UCSD-AML1 (cell line): ENCODE measurements around the gene SPOCK1.

ENCODE experiments used
- DNase-seq: peaks from one replicate; lab custom pipeline; 2025; ENCODE audit not compliant: unreplicated experiment; lab: John Stamatoyannopoulos, UW

Gene SPOCK1

GRCh38 chr5:137122558-137122957 lies 376.6 kb downstream of the SPOCK1 start:
- DNase-seq, result no peak

- no peak for DNase-seq
These were observed 377.1 kb downstream of the SPOCK1 start for GRCh38 chr5:137122075-137122474.

- DNase-seq, result no peak
These were observed 379.8 kb downstream of the SPOCK1 start for GRCh38 chr5:137119321-137119720.

GRCh38 chr5:137118629-137119028 lies 380.5 kb downstream of the SPOCK1 start:
- DNase-seq, result no peak

- no peak for DNase-seq
These were observed 384.0 kb downstream of the SPOCK1 start for GRCh38 chr5:137115152-137115551.

- DNase-seq, result no peak
These were observed 384.6 kb downstream of the SPOCK1 start for GRCh38 chr5:137114529-137114928.

GRCh38 chr5:137113939-137114338 lies 385.2 kb downstream of the SPOCK1 start:
- no peak for DNase-seq

- no peak for DNase-seq
These were observed 386.0 kb downstream of the SPOCK1 start for GRCh38 chr5:137113161-137113560.

GRCh38 chr5:137105351-137106035 lies 393.6 kb downstream of the SPOCK1 start:
- no peak for DNase-seq

GRCh38 chr5:137101544-137101943 lies 397.6 kb downstream of the SPOCK1 start:
- DNase-seq, result no peak

GRCh38 chr5:137099651-137100050 lies 399.5 kb downstream of the SPOCK1 start:
- DNase-seq, result no peak

- DNase-seq, result no peak
These were observed 400.5 kb downstream of the SPOCK1 start for GRCh38 chr5:137098663-137099062.

- DNase-seq, result no peak
These were observed 400.9 kb downstream of the SPOCK1 start for GRCh38 chr5:137098238-137098637.

GRCh38 chr5:137097203-137097602 lies 401.9 kb downstream of the SPOCK1 start:
- no peak for DNase-seq

- DNase-seq, result no peak
These were observed 402.7 kb downstream of the SPOCK1 start for GRCh38 chr5:137096149-137097103.

GRCh38 chr5:137095597-137095996 lies 403.5 kb downstream of the SPOCK1 start:
- DNase-seq, result no peak

- no peak for DNase-seq
These were observed 406.3 kb downstream of the SPOCK1 start for GRCh38 chr5:137092831-137093230.

- DNase-seq, result no peak
These were observed 407.7 kb downstream of the SPOCK1 start for GRCh38 chr5:137091472-137091871.

- DNase-seq, result no peak
These were observed 408.4 kb downstream of the SPOCK1 start for GRCh38 chr5:137090721-137091120.

- no peak for DNase-seq
These were observed 409.0 kb downstream of the SPOCK1 start for GRCh38 chr5:137090151-137090550.

- DNase-seq, result no peak
These were observed 411.0 kb downstream of the SPOCK1 start for GRCh38 chr5:137088175-137088574.

- DNase-seq, result no peak
These were observed 412.8 kb downstream of the SPOCK1 start for GRCh38 chr5:137086342-137086741.
